Epithelial cell of esophagus (primary cell): ENCODE measurements around the gene CEP89.

Experiments
- DNase-seq: peaks from one replicate; pipeline ENCODE4 v3.0.0; 2010; ENCODE audit warnings: low read depth
- H3K4me3 ChIP-seq: 2 replicates; pipeline ENCODE4 v1.5.1; 2011; ENCODE audit warnings: mild to moderate bottlenecking, low read length, control low read depth
- TF ChIP-seq, protein P1 (sequence below): IDR thresholded peaks from 2 replicates; pipeline ENCODE4 v1.5.1; 2011; ENCODE audit warnings: low read depth, mild to moderate bottlenecking, low read length, control low read depth, inconsistent platforms; ENCODE audit not compliant: insufficient read depth; ENCODE audit errors: missing control alignments

Gene CEP89

DNA sequence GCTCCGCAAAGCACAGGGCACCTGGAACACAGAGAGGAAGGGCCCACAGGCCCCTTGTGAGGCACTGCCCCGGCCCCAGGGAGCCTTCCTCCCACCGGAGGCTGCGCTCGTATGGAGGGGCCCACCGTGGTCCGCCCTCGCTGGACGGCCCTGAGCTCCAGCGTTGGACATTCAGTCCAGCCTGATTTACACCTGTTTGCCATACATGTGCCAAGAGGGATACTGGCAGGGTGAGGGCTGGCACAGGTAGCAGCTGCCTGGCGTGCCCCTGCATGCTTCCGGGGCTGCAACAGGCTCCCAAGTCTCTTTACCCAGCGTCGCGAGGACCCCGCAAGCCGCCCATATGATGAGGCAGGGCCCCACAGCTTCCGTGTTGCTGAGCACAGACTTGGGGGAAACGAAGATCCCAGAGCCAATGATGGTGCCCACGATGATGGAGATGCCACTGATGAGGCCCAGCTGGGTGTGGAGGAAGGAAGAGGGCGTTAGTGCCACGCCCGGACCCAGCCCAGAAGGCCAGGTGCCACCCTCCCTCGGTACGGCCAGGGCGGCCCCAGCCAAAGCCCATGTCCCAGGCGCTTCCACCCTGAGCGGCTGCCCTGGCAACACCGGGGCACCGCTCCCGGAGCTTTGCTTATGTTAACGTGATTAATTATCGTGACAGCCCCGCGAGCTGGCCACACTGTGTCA is 107.3 kb downstream of the CEP89 start:
- H3K4me3 ChIP-seq, result no peak overlapping the region
- TF ChIP-seq, protein P1, sequence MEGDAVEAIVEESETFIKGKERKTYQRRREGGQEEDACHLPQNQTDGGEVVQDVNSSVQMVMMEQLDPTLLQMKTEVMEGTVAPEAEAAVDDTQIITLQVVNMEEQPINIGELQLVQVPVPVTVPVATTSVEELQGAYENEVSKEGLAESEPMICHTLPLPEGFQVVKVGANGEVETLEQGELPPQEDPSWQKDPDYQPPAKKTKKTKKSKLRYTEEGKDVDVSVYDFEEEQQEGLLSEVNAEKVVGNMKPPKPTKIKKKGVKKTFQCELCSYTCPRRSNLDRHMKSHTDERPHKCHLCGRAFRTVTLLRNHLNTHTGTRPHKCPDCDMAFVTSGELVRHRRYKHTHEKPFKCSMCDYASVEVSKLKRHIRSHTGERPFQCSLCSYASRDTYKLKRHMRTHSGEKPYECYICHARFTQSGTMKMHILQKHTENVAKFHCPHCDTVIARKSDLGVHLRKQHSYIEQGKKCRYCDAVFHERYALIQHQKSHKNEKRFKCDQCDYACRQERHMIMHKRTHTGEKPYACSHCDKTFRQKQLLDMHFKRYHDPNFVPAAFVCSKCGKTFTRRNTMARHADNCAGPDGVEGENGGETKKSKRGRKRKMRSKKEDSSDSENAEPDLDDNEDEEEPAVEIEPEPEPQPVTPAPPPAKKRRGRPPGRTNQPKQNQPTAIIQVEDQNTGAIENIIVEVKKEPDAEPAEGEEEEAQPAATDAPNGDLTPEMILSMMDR, result no peak
- no peak for DNase-seq

DNA sequence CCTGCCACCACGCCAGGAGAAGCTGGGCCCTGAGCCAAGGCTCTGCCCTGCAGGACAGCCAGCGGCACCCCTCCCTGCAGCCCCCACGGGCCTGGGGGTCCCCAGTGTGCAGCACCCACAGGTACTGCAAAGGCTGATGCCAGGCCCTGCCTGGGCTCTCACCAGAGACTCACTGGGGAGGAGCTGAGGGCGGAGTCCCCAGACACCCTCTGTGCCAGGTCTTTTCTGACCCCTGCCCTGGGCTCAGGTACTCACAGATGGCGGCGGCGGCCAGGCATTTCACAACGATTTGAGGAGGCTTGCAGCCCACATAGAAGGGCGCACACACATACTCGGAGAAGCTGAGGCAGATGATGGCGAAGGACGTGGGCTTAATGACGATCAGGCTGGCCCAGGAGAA is 107.9 kb downstream of the CEP89 start:
- TF ChIP-seq, protein P1, result no peak
- DNase-seq, result no peak
- H3K4me3 ChIP-seq, result no peak overlapping the region

DNA sequence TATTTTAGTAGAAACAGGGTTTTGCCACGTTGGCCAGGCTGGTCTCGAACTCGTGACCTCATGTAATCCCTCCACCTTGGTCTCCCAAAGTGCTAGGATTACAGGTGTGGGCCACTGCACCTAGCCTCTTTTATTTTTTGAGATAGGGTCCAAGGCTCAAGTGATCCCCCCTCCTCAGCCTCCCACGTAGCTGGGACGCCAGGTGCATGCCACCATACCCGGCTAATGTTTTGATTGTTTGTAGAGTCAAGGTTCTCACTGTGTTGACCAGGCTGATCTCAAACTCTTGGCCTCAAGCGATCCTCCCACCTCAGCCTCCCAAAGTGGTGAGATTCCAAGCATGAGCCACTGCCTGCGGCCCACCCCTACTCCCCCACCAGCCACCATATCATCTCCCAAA is 108.5 kb downstream of the CEP89 start:
- H3K4me3 ChIP-seq, result no peak overlapping the region
- TF ChIP-seq, protein P1, result no peak
- no peak for DNase-seq

DNA sequence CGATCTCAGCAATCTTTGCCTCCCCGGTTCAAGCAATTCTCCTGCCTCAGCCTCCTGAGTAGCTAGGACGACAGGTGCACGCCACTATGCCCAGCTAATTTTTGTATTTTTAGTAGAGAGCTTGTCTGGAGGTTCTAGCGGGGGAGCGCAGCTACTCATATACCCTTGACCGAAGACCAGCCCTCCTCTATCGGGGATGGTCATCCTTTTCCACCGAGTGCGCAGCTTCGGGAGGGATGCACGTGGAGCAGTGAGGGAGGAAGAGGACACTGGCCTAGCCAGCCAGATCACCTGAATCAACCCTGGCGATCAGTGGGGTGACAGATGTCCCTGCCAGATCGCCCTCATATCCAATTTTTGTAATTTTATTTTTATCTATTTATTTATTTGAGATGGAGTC is 109.0 kb downstream of the CEP89 start:
- DNase-seq, result no peak
- TF ChIP-seq, protein P1, result no peak
- no peak overlapping the region for H3K4me3 ChIP-seq

DNA sequence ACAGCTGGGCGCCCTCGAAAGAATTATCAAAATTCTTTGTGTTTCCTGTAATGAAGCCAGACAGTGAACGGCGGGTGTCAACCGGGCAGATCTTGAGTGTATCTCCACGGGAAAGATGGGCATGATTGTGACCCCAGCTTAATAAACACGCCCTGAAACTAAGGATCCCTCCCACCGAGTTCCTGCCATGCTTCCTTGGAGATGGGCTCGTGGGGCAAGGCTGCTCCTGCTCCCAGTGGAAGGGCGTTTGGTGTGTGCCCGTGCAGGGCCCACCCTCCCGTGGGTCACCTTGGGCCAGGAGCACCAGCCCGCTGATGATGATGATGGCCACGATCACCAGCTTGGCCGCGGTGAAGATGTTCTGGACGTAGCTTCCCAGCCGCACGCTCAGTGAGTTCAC is 109.6 kb downstream of the CEP89 start:
- TF ChIP-seq, protein P1, result no peak
- no peak overlapping the region for H3K4me3 ChIP-seq
- no peak for DNase-seq

DNA sequence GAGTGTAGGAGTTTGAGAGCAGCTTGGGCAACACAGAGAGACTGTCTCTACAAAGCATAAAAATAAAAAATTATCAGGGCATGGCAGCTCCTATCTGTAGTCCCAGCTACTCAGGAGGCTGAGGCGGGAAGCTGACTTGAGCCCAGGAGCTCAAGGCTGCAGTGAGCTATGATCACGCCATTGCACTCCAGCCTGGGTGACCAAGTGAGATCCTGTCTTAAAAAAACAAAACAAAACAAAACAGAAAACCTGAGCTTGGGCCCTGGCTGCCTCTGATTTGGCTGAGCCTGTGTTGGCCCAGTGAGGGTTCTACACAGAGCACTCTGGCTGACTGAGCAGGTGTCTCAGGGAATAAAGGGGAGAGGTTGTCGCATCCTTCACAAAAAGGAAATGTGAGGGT is 110.2 kb downstream of the CEP89 start:
- H3K4me3 ChIP-seq, result no peak overlapping the region
- TF ChIP-seq, protein P1, result no peak
- DNase-seq, result no peak

DNA sequence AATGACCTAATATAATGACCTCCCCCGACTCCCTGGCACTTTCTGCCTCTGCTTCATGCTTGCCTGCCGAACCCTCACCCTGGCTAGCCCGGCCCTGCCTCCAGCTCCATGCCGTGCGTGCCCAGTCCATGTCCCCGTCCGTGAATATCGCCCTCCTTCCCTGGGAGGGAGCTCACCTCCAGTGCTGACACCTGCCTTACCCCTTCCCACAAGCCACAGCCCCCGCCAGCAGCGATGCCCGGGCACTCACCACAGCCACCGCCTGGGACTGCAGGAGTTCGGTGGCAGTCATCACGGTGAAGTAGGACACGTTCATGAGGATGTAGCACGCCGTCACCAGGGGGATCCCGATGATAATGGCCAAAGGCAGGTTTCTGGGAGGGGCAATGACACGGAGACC is 112.2 kb downstream of the CEP89 start:
- H3K4me3 ChIP-seq, result no peak overlapping the region
- DNase-seq, result no peak
- TF ChIP-seq, protein P1, result no peak
